HL-60/S4 treated with retinoic acid at 250 ng/mL for 4 days and 3 days (cell line): ENCODE results near the gene PDGFD.

ENCODE experiments used
- in situ Hi-C: fragments of 300-500 bp; cut with MboI; formaldehyde crosslinking; loops from 2 replicates; pipeline ENCODE4 v1.7.0; 2022; ENCODE audit warnings: low sequenced_read_pairs

PDGFD gene

DNA sequence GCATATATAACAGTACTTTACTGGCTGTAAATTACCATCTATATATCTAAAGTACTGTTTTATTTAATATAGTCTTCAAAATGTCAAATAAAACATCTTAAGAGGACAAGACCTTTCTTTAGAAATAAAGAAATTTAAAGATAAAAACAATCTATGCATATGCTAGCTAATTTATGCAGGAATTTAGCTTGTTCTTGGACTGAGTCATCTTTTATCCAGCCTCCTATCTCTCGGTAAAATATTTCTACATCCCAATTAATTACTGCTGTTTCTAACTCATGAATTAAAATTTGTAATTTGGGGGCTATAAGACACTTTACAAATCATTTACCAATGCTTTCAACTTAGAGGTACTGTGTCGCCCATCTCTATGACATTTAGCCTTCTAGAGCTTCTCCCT is 200.3 kb downstream of the PDGFD start:
- in situ Hi-C loops, result no loop called here

DNA sequence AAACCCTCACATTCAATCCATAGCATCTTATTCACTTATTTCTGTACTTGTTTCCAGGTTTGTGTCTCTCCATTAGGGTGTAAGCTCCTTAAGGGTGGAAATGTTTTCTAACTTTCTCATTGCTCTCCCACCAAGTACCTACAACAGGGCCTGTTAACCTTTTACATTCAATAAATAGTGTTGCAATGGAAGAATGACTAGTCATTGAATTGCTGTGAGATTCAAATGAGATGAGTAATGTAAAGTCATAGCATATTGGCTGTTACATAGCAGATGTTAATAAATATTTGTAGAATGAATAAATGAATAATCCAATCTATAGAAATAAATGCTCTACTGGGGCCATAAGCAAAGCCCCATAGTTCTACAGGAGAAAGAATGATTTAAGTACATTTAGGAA is 202.9 kb downstream of the PDGFD start:
- in situ Hi-C loops, result no loop called here

DNA sequence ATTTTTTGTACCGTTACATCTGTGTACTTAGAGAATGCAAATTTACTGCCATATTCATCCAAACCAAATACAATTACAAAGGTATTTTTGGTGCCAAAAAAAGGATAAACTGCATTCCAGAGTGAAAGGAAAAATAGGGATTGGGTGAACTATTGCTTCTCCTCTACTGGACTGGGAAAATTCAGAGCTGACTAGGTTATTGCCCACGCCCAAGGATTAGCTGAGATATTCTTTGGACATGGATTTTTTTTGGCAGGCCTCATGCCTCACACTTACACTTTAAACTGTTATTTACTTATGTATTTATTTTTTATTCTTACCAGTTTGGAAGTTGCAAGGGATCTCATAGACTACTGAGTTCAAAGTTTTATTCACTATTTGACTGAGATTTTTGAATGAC is 203.8 kb downstream of the PDGFD start:
- in situ Hi-C loops, result no loop called here

DNA sequence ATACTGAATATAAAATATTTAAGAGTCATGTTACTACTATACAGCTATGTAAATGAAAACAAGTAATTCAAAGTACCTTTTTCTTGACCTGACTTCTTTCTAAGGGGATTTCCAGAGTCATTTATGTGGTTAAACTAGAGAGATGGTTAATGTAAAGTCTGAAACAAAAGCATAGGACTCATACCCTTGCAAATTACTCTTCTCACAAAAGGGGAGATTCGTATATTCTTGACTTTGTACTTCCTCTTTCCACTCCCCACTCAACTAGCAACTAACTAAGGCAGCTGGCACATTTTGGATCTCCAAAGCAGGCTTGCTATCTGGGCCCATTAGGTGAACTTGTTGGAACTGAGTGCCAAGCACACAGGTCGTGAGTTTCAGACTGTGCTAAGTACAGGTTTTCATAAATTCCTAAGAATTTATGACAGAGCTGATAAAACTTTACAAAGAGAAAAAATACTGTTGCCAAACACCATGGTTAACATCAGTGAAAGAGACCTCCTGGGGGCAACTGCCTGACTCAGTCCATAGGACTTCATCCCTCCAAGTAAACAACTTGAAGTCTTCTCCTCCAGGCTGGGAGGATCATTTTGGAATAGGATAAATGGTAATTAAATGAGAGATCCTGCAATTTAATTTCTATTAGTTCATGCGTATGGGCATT is 204.5 kb downstream of the PDGFD start:
- in situ Hi-C loops, result no loop called here

DNA sequence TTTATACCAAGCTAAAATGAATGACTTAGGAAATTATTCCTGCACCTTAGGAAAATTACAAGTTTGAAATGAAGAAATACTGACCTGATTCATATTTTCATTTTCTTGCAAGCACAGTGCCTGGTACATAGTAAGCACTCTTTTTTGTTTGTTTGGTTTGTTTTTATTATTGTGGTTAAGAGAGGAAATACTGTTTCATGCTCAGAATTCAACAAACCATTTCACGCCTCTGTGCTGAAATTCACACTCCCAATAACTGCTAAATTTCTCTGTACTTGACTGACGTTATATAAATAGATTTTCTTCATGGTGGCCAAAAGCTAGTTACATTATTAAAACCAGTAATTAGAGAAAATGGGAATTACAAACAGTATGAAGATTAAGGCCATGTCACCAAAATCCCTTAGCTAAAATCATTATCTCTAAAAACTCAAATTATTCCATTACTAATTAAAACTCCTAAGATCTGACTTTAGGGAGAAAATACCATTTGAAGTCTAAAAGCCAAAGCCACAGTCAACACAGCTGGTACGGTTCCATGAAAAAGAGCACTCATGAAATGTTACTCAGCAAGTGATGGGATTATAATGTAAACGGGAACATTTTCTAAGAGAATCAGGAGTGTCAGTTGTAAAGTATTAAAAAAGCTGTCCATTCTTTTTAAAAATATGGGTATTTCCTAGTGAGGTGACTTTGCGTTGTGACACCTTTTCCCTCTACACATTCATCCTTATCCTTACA is 205.3 kb downstream of the PDGFD start:
- in situ Hi-C loops, result no loop called here

DNA sequence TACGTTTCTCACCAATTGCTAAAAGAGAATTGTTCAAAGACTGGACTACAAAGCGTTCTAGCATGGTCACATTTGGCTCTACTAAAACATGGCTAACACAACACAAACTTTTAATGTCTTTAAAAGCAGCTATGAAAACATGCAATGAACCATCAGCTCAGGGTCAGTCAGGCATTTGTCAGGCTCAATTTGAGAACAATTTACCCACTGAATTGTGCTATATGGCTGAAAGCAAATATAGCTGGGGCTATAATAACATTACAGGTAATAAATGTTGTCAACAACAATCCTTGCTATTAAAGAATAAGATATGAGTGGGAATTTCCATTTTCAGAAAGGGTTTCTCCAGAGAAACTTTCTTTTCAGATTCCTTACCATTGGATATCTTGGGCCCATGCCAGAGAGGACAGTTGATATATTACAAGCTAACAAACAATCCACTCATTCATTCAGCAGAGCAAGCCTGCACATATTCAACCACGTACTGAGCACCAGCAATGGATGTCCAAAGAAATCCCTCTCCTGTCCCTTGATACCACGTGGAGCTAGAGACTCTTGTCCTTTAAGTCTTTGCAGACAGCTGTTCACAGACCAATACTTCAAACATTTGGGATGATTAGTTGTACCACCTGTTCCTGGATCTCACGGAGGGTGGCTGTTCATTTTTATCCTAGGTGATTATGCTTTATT is 210.0 kb downstream of the PDGFD start:
- in situ Hi-C loops, result no loop called here

DNA sequence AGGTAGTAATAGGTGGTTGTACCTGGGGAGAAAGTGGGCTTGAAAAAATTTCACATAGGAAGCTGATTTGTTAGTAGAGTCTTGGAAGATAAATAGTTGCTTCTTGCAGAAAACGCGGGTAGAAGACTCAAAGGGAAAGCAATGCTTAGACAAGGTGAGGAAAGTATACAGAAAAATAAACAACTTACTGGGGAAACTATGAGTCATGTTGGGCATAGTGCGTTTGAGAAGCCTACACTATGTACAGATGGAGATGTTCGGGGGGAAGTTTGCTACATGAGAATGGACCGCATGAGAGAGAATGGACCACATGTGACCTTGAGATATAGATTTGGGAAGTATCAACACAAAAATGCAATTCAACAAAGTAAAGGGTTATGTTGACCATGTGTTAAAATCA is 214.2 kb downstream of the PDGFD start:
- in situ Hi-C loops, result no loop called here

DNA sequence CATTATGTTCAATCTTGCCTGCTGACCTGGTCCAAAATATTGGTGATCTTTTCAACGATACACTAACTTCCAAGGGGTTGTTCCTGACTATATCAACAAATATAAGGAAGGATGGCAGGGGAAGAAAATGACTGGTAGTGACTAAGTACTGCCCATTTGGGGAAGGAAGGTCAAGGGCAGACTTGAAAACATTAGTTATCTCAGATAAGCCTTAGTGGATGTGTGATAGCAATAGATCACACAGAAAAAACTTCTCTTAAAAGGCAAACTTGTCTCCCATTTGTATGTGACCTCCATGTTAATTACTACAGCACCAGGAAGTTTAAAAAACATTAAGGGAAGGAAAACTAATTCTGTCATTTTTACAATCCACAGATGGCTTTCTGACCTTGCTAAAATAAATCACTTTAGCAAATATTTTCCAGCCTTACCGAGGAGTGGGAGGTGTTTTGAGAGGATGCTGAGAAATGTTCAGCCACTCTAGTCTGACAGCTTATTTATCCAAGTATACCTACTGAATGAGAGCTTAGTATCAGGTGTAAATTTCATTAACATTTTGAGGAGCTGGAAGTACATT is 215.7 kb downstream of the PDGFD start:
- in situ Hi-C loops, result no loop called here

DNA sequence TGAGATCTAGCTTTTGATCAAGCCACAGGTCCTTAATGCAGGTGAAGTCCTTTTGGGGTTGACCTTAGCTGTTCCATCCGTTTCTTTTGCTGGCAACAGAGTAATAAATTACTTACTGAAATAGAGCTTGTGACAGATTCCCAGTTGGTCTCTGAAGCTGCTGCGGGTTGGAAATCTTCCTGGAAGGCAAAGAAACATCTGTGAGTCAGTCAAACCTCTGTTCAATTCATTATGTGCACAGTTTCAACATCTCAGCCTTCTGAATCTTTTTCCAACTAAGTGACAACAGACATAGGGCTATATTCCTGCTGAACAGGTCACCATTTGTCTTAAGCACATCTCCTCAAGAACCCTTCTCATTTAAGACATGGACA is 216.4 kb downstream of the PDGFD start:
- in situ Hi-C loops, result no loop called here

DNA sequence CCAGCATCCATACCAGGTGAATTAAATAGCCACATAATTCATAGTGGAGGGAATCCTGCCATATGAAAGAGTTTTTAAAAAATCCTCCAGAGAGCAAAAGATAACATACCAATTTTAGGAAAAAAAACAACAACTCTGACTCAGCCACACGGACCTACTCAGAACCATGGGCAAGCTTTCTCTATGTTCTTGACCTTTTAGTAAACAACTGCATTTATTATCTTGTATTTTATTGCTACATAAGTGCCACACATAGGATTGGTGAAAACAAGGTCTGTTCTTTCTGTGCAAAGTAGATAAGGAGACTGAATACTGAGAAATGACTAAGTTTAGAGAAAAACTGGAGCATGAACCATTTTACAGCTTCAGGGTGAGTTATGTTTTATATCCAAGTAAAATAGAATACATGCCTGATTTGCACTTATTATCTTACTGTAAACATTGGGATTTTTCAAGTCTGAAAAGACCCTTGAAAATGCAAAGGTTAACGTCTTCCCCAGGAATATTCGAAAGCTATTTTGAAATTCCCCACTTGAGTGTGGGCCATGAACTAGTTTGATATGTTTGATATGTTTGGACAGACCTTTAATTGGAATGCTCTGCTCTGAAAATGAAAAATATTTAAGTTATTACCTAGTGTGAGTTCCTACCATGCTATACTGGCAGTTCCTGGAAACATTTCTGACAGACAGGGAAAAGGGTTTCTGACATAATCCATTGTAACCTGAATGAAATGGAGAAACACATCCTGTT is 217.0 kb downstream of the PDGFD start:
- in situ Hi-C loops, result no loop called here

DNA sequence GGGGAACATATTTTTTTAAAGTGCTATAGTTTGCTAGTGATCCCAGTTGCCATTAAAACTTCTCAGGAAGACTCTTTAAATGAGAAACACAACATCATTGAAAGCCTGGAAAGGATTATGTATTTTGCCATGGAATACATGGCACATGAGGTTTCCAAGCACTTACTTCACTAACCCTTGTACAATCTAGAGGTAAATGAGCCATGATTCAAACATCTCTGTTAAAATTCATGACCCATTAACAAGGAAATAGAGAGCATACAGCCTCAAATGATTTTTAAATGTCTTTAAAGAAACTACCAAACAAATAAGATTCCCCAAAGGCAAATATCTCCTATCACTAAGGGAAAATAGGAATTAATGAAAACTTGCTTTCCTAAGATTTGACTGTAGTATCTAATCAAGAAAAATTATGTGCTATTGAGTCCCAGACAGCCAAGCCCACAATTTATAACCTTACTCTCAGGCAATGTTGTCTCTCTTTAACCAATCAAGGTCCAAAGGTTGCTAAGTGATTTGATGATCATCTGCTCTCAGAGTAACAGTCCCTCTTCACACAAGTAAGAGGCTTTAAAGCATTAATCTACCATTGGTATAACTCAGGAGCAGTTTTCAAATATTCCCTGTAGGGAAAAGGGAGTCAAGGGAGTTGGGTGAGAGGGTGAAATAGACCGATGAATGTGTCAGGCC is 219.6 kb downstream of the PDGFD start:
- in situ Hi-C loops, result no loop called here

DNA sequence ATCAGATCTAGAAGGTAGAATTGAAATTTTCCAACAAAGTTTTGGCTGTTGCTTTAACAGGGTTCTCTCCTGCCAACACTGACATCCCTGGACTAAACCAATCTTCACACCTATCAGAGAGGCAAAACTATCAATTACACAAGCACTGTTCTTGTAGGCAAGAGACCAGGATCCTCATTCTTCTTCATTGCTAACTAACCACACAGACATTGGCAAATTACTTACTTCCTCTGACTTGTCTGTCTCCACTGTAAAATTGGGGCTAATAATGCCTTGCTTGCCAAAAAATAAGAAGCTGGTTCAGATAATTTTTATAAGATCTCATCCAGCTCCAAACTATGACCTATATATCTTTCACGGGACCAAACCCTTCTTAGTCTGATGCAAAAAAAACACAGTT is 221.3 kb downstream of the PDGFD start:
- in situ Hi-C loops, result no loop called here

DNA sequence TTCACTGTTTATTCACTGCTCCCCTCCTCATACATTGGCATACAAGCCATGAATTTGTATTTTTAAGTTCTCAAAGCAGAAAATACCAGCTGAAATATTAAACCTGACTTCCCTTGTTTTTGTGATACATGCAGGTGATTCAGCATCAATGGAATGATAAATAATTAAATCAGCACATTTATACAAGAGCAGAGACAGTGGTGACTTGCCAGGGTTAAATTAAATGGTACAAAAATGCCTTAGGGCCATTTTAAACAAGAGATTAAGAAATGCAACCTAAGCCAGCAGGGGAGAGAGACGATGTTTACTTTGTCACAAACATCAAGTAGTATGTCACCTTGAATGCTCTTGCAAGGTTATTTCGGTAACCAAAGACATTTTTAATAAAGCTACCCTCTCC is 223.4 kb downstream of the PDGFD start:
- in situ Hi-C loops, result no loop called here

DNA sequence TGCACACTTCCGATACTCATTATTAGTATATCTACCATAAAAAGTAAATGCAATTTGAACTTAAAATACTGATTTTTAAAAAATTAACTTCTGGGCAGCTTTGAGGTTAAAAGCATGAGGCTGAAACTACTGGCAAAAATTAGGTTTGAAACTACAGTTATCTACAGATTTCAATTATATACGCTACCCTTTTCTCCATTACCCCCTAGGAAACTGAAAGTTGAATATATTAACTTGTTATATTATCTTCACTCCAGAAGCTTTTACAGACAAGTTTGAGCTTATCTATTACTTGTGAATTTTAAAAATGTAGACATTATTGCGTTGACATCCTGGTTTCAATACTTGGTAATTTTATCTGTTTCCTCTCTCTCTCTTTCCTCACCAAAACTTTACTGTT is 224.3 kb downstream of the PDGFD start:
- in situ Hi-C loops, result no loop called here

DNA sequence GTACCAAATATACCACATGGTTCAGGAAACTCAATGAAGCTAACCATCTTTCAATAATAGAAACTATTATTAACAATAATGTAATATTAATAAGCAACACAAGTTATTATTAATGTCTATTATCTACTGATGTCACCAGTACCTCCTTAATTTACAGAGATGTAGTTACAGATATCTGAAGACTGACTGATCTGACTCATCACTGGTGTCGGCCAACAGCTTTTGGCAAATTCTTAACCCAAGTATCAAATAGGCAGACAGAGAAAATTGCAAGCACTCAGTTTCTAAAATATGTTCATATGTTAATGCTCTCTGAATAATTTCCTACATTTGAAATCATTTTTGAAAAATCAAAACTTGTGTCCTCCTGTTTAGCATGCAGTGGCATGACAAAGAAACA is 227.9 kb downstream of the PDGFD start:
- in situ Hi-C loops, result no loop called here

DNA sequence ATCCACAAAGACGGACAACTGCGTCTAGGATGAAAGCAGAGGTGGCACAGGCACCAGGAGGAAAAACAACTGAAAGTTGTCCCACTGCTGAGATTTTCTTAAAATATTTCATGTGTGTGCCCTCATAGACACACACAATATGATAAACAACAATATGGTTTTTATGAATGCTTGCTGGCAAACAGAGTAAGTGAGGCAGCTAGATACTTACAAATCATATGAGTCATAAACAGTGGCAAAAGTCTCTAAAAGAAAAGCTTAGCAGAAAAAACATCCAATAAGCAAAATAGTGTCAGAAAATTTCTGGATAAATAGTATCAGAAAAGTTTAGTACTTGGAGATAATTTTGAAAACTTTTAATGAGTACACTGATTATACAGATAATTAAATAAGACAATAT is 228.7 kb downstream of the PDGFD start:
- in situ Hi-C loops, result no loop called here

DNA sequence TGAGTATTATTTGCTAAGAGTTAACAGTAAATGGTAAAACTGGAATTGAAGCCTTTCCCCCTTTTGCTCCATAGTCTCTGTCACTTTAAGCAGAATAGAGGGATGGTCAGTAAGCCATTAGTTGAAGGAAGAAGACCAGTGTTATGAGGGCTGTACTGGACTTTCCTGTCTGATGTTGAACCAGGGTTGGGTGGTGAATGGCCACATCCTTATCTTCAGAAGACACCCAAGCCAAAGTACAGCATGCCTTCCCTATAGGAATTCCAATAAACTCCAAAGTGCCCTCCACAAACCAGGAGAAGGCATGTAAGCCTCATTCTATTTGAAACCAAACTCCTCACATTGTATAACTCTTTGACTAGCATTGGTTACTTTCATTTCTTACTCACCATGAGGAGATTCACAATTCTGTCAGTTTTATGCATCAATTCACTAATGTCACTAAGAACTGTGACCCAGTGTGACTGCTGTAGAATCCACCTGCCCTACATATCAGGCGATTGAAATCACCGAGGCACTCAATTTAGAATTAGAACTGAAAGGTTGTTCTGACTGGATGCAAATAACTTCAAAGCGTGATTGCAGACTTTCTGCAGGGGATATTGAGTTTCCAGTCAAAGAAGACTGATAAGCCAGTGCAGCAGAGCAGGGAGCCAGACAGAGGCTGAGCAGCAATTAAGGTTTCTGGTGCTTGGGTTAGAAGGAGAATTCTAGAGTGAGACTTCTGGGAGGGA is 234.6 kb downstream of the PDGFD start:
- in situ Hi-C loops, result no loop called here

DNA sequence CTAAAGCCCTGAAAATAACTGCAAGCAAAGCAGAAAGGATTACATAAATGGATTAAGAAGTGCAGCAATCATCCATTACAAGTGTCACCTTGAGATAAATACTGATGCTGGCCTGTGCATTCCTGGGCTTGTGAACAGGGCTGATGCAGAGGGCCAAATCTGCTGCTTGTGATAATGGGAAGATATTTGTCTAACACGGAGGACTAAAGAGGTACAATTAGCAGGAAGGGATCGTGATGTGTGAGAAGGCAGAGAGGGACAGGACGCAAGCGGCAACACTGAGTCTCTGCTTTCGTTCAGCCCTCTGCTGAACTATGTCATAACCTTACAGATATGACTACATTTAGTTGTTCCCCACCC is 235.2 kb downstream of the PDGFD start:
- in situ Hi-C loops, result no loop called here

DNA sequence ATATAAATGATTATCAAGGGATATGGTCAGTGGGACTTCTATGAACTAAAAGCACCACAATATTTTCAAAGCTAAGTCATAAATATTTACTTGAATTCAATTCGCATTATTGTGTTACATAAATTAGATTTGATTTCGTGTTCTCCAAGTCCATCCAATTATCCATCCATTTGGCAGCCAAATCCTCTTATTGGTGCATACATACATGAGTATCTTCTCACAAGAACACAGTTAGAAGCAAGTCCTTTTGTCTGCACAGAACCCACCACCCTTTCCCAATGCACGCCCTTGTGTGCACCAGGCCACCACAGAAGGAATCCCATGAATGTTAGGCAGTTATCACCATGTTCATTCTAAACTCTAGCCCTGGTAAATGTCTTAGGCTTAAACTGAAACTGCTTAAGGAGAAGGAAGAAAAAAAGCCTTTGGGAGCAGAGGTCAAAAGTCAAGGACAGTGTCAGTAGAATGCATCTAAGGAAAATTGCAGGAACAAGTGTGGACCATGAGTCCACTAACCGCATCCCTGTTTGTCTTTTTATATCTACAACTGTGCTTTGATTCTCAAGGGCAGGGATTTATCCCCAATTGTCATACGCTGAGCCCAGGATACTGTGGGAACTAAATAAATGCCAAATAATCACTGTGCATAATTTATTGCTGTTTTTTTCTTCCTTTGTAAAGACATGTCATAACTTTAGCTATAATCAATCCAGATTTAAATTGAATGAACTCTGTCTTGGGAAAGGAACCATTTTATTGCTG is 235.7 kb downstream of the PDGFD start:
- in situ Hi-C loops, result no loop called here
